Measurements from ENCODE around the gene ADAR.

The ADAR gene

GRCh38 chr1:154582885-154583284 is 25.1 kb downstream of the ADAR start:
- DNase-seq (ENCODE audit: low read depth): no peak

DNA sequence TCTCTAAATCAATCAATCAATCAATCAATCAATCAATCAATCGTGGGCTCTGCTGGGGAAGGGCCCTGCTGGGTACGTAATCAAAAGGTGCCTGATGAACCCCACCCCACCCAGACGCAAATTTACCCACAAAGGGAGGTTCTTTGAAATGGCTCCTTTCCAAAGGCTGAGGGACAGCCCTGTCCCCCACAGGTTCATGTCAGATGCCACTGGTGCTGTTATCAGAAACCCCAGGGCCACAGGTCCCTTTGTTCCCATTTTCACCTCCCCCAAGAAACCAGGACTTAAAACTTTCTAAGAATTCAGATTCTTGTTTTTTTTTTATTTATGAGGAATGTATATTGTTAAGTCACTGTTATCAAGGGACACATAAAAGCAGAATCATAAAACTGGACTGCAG is 26.2 kb downstream of the ADAR start:
- DNase-seq (ENCODE audit: low read depth): no peak

- DNase-seq (ENCODE audit: low read depth): no peak
Observed at GRCh38 chr1:154579374-154579773, 28.6 kb downstream of the ADAR start.

DNA sequence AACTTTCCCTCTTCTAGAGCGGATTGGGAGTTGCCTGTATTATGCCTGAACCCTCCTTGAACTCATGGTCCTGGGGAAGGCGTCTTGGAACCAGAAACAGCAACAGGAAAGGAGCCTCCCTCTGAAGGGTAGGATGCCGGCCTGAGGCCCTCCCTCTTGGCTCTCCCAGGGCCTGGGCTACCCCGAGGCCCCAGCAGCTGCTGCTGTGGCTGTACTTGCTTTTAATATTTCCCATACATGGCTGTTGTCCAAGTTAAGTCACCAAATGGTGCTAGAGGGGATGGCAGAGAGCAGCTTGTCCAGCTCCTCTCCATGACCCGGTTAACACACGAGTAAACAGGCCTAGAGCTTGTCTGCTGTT is 29.9 kb downstream of the ADAR start:
- no peak for DNase-seq (ENCODE audit: low read depth)

GRCh38 chr1:154577346-154578057 is 30.5 kb downstream of the ADAR start:
- DNase-seq (ENCODE audit: low read depth): no peak

DNA sequence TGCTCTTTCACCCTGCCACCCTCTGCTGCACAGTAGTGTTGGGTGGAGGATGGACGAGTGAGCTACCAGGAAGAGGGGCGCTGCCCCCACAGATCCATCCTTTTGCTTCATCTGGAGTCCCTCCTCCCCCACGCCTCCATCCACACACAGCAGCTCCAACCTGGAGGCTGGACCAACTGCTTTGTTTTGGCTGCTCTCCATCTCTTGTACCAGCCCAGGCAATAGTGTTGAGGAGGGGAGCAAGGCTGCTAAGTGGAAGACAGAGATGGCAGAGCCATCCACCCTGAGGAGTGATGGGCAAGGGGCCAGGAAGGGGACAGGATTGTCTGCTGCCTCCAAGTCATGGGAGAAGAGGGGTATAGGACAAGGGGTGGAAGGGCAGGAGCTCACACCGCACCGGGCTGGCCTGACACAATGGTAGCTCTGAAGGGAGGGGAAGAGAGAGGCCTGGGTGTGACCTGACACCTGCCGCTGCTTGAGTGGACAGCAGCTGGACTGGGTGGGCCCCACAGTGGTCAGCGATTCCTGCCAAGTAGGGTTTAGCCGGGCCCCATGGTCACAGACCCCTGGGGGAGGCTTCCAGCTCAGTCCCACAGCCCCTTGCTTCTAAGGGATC is 31.9 kb downstream of the ADAR start:
- DNase-seq (ENCODE audit: low read depth): no peak

- DNase-seq (ENCODE audit: low read depth): no peak
Observed at GRCh38 chr1:154575147-154575927, 32.6 kb downstream of the ADAR start.

DNA sequence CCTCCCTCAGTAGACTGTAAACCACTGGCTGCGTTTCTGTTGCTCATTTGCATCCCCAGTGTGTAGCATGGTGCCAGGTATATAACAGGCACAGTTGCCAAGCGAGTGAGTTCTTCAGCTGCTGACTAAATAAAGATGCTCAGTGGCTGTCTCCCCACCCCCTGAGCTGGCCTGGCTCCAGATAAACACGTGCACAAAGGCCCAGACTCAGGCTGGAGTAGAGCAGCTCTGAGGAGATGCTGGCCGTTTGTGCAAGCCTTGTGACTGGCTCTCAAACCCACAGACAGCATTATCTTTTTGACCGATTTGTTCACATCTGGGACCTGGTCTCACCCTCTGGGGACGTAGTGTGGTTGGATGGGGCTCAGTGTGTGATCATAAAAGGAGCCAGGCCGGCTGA is 33.3 kb downstream of the ADAR start:
- no peak for DNase-seq (ENCODE audit: low read depth)

DNA sequence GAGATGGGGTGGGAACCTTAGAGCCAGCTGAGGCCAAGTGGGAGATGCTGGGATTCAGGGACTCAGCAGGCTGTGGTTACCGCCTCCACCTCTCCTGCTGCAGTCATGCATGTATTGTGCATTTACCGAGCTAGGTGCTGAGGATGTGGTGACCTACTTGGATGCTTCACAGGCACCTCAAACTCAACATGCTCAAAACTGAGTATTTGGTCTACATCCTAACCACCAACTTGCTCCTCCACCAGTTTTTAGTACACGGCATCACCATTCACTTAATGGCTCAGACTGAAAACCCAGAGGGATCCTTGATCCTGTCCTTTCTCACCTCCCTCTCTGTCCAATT is 34.8 kb downstream of the ADAR start:
- DNase-seq (ENCODE audit: low read depth): no peak

GRCh38 chr1:154572468-154573167 is 35.4 kb downstream of the ADAR start:
- no peak for DNase-seq (ENCODE audit: low read depth)

- DNase-seq (ENCODE audit: low read depth): no peak
Observed at GRCh38 chr1:154571964-154572288, 36.1 kb downstream of the ADAR start.

DNA sequence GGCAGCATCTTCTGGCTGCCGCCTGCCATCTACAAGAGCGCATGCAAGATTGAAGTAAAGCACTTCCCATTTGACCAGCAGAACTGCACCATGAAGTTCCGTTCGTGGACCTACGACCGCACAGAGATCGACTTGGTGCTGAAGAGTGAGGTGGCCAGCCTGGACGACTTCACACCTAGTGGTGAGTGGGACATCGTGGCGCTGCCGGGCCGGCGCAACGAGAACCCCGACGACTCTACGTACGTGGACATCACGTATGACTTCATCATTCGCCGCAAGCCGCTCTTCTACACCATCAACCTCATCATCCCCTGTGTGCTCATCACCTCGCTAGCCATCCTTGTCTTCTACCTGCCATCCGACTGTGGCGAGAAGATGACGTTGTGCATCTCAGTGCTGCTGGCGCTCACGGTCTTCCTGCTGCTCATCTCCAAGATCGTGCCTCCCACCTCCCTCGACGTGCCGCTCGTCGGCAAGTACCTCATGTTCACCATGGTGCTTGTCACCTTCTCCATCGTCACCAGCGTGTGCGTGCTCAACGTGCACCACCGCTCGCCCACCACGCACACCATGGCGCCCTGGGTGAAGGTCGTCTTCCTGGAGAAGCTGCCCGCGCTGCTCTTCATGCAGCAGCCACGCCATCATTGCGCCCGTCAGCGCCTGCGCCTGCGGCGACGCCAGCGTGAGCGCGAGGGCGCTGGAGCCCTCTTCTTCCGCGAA is 36.6 kb downstream of the ADAR start:
- no peak for DNase-seq (ENCODE audit: low read depth)

DNA sequence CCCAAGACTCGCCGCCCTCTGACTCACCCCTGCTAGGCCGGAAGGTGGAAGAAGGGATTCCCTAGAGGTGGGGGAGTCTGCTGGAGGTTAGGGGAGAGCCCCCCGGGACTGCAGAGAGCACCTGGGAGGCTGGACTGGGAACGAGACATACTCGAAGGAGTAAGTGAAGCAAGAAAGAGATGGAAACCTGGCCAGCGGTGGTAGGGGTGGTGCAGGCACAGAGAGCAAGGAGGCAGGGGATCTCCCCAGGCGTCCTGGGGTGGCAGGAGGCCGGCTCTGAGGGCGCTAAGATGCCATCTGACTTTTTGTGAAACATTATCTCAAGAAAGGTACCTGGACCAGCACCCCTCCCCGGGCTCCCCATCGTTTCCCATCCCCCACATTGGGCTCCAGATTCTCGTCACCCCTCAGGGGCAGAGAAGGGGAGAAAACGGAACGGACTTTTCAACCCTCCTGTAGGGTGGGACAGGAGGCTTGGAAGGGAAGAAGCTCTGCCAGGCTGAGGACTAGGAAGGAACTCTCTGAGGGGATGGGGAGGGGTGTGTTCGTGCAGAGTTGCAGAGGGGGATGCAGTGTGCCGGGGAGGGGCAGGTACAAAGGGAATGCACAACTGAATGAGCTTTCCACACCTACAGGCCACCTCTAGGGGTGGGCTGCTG is 39.7 kb downstream of the ADAR start:
- no peak for DNase-seq (ENCODE audit: low read depth)

- peak; percentile 60 for DNase-seq (ENCODE audit: low read depth)
Observed at GRCh38 chr1:154567386-154568156, 40.4 kb downstream of the ADAR start, which contains the start of gene CHRNB2. CHRNB2 (plus strand) TSS chr1:154567778; CDS start chr1:154568045, 267 bp downstream.

- DNase-seq (ENCODE audit: low read depth): no peak
Observed at GRCh38 chr1:154565876-154566275, 42.1 kb downstream of the ADAR start.

DNA sequence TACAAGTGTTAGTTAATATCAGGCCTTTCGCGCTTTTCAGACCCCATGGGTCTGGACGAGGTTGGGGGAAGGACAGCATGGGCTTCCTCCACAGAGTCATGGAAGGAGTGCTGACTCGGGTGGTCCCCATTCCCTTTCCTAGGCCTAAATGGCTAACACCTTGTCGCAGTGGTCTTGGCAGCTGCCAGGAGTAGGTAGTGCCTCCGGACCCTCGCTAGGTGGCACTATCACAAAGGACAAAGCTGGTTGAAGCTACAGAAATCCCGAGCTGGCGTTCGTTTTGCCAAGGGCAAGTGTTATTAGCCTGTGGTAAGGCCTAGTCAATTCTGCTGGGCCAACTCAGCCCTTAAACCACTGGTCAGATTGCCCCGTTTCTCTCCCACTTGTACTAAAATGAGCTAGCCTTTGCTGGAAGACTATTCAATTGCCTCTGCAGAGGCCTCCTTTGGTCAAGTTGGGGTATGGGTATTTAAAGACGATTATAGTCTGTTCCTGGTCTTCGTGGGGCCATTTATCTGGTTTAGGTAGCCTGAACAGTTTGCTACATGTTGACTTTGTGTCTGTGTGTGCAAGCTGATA is 48.4 kb downstream of the ADAR start:
- DNase-seq (ENCODE audit: low read depth): peak; percentile 67

GRCh38 chr1:154558720-154559465 is 49.1 kb downstream of the ADAR start:
- DNase-seq (ENCODE audit: low read depth): peak; percentile 99

DNA sequence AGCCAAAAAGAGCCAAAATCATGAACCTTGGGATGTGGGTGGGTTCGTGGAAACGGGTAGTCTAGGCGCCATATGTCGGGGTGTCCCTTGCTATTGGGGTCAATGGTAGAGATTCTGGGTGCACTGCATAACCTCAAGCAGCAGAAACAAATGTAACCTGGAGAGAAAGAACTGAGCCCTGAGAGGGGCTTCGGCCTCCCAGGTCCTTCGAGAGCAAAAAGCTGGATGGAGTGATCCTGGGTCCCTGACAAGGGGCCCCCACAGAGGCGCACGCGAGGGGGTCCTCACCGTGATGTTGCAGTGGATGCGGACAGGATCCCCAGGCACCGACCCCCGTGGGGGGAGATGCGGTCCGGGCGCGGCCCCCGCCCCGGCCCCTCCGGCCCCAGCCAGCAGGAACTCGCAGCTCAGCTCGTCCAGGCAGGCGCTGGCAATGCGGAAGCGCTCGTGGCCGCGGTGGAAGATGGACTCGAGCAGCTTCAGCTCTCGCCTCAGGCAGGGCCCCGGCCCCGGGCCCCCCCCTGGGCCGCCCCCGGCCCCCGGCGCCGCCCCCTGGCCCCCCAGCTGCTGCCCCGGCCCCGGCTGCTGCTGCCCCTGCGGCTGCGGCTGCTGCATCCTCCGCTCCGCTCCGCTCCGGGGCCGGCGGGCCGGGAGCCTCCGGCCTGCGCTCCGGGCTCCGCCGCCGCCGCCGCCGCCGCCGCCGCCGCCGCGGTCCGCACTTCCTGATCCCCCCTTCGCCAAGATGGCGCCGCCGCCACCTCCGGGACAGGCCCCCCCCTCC is 49.9 kb downstream of the ADAR start, which contains the start of gene UBE2Q1:
Gene UBE2Q1 (minus strand): TSS at position 724 of the 781 bp plus-strand sequence. CDS start 109 bp downstream, at position 615.
- DNase-seq (ENCODE audit: low read depth): peak; percentile 24

Data from activated T-cell treated with anti-CD3 and anti-CD28 coated beads for 1 hour (primary cell).